Stomach (tissue), 4 donors: ENCODE results near the gene SMC1B.
A peak's percentile ranks its signal among the peaks of the same experiment; 100 is the strongest.

Experiments
- POLR2A ChIP-seq, 4 donors: fragments of 450-650 bp; IDR thresholded peaks; one replicate each; pipeline ENCODE4 v1.6.1; 2016; ENCODE audit warnings: antibody characterized with exemption in 4 of 4, control low read depth in 2 of 4, mild to moderate bottlenecking in 1 of 4, moderate library complexity in 1 of 4
- TF ChIP-seq, protein P1 (sequence below), 7 experiments: fragments of 450-650 bp in 4 of 7; fragments of 200-600 bp in 3 of 7; sonication (generic) in 3 of 7; IDR thresholded peaks; one replicate each; pipeline ENCODE4 v1.5.1; 2016 to 2019; ENCODE audit warnings: antibody characterized with exemption in 7 of 7, control low read depth in 2 of 7, mild to moderate bottlenecking in 1 of 7

DNA sequence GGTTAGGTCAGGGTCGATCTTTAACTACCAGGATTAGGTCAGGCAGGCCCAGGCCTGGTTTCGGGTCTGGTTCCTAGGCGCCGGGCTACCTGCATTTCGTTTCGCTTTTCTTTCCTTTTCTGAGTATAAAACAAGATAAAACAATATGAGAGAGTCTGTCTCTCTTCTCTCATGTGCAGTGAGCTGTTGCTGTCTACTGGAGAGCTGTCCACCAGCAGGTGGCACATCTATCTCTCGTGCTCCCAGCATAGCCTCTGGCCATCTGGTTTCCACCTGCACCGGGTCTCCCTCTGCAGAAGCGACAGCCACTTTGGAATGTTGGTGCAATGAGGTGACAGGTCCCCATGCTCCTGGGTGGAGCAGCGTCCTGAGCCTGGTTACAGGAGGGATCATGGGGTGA lies 27.7 kb upstream of the SMC1B start:
- TF ChIP-seq, protein P1, sequence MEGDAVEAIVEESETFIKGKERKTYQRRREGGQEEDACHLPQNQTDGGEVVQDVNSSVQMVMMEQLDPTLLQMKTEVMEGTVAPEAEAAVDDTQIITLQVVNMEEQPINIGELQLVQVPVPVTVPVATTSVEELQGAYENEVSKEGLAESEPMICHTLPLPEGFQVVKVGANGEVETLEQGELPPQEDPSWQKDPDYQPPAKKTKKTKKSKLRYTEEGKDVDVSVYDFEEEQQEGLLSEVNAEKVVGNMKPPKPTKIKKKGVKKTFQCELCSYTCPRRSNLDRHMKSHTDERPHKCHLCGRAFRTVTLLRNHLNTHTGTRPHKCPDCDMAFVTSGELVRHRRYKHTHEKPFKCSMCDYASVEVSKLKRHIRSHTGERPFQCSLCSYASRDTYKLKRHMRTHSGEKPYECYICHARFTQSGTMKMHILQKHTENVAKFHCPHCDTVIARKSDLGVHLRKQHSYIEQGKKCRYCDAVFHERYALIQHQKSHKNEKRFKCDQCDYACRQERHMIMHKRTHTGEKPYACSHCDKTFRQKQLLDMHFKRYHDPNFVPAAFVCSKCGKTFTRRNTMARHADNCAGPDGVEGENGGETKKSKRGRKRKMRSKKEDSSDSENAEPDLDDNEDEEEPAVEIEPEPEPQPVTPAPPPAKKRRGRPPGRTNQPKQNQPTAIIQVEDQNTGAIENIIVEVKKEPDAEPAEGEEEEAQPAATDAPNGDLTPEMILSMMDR (IDR thresholded peaks at IDR 0.05) = peak in 5 of 7 experiments; percentile 35 to 51 (median 48)
- no peak for TF ChIP-seq POLR2A (IDR thresholded peaks at IDR 0.05)
